Measurements from ENCODE around the gene TMED6. TPM values are rescaled to one million over a fixed set of nuclear protein-coding genes. Genes with fewer than 3 reads are reported as not detected.

TMED6 gene
- total and polyA plus RNA-seq, 2 experiments from 2014 or later, result 0.29 TPM; not detected in 1

GRCh38 chr16:69311533-69312387 is 39.8 kb downstream of the TMED6 start:
- DNase-seq (ENCODE audit: low spot score) (peak; percentile 75), ATAC-seq (peak; percentile 70)
- H3K36me3 ChIP-seq (ENCODE audit: insufficient read depth), result no peaks in the 10 kb centered on the region; the same call in 1 of the 2 replicates
- Mint-ChIP-seq H3K9me3 (no peaks in the 10 kb centered on the region), H3K27ac (peak overlapping the region; percentile 49; the same call in 1 of the 2 replicates), H3K4me3 (peak overlapping the region; percentile 98), H3K36me3 (ENCODE audit: low read depth) (peaks cover 20% of the 10 kb centered on the region), H3K27me3 (ENCODE audit: insufficient read depth, low read depth, poor library complexity) (peaks cover 11% of the 10 kb centered on the region), H3K4me1 (peaks cover 5% of the 10 kb centered on the region)
- no peak overlapping the region for H3K27ac ChIP-seq (ENCODE audit: low read depth)
- no peaks in the 10 kb centered on the region for H3K27me3 ChIP-seq (ENCODE audit: insufficient read depth)
- peak overlapping the region; percentile 89 for H3K4me3 ChIP-seq
- peaks cover 5% of the 10 kb centered on the region; the same call in 1 of the 2 replicates for H3F3A ChIP-seq (replicated peaks; ENCODE audit: low read depth)
- H3K79me2 ChIP-seq (replicated peaks; ENCODE audit: insufficient read depth), result peaks cover 26% of the 10 kb centered on the region
- peaks cover 18% of the 10 kb centered on the region for H4K20me1 ChIP-seq (replicated peaks; ENCODE audit: insufficient read depth)
- peak overlapping the region; percentile 80 for H2AFZ ChIP-seq
- H3K9me2 ChIP-seq (ENCODE audit: insufficient read depth), result no peaks in the 10 kb centered on the region
- peak overlapping the region; percentile 92 for H3K4me2 ChIP-seq
- 0 out of 2 replicates have a peak, but pooled peaks cover 3% of the 10 kb centered on the region for H3K4me1 ChIP-seq (ENCODE audit: insufficient read depth)
- TF ChIP-seq, protein P1, sequence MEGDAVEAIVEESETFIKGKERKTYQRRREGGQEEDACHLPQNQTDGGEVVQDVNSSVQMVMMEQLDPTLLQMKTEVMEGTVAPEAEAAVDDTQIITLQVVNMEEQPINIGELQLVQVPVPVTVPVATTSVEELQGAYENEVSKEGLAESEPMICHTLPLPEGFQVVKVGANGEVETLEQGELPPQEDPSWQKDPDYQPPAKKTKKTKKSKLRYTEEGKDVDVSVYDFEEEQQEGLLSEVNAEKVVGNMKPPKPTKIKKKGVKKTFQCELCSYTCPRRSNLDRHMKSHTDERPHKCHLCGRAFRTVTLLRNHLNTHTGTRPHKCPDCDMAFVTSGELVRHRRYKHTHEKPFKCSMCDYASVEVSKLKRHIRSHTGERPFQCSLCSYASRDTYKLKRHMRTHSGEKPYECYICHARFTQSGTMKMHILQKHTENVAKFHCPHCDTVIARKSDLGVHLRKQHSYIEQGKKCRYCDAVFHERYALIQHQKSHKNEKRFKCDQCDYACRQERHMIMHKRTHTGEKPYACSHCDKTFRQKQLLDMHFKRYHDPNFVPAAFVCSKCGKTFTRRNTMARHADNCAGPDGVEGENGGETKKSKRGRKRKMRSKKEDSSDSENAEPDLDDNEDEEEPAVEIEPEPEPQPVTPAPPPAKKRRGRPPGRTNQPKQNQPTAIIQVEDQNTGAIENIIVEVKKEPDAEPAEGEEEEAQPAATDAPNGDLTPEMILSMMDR (conservative IDR thresholded peaks at IDR 0.05; ENCODE audit: low read depth in 2 of 2), result peak; percentile 23 to 60; a peak in 2 of 4 replicates
- no peak for TF ChIP-seq EZH2 (IDR thresholded peaks at IDR 0.05; ENCODE audit: low read depth, unreplicated experiment)

DNA sequence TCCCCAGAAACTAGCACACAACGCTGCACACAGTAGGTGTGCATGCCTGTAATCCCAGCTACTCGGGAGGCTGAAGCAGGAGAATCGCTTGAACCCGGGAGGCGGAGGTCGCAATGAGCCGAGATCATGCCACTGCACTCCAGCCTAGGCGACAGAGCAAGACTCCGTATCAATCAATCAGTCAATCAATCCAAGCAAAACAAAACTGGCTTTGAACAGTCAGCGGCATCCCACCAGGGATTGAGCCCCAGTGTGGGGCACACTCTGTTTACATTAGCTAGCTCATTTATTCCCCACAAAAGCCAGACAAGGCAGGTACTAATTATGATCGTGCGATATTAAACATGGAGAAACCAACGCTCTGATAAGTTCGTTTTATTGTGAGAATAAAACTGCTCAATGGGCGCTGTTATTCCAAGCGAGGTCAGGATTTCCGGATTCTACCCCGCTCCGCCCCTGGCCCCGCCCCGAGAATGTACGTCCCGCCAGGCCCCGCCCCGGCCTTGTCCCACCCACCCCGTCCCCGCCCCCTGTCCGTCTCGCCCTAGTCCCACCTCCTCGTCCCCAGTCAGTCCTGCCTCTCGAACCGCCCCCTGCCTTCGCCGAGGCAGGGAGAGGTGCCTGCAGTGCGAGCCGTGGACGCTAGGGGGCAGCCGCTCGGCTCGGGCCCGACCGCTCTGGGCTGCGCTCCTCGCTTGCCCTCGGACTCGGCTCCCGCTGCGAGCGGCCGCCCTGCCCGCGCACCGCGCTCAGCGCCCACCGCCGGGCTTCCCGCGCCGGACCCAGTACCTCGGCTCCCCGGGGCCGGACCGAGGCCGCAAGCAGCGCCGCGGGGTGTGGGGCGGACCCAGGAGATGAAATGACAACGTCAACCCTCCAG is 40.7 kb downstream of the TMED6 start, which contains the start of gene VPS4A:
VPS4A (plus strand) TSS at position 698 of the 880 bp plus-strand sequence; CDS start at position 860, 162 bp downstream.
- Mint-ChIP-seq H3K4me1 (peaks cover 5% of the 10 kb centered on the region), H3K27ac (peak within 1 kb of the TSS; percentile 83), H3K9me3 (no peaks in the 10 kb centered on the region), H3K36me3 (ENCODE audit: low read depth) (peaks cover 11% of the 10 kb centered on the region), H3K4me3 (peak within 1 kb of the TSS; percentile 98), H3K27me3 (ENCODE audit: insufficient read depth, low read depth, poor library complexity) (peaks cover 11% of the 10 kb centered on the region)
- peak within 1 kb of the TSS; percentile 89 for H3K4me3 ChIP-seq
- peaks cover 26% of the 10 kb centered on the region for H3K79me2 ChIP-seq (replicated peaks; ENCODE audit: insufficient read depth)
- H4K20me1 ChIP-seq (replicated peaks; ENCODE audit: insufficient read depth), result peaks cover 18% of the 10 kb centered on the region
- peaks cover 5% of the 10 kb centered on the region; the same call in 1 of the 2 replicates for H3F3A ChIP-seq (replicated peaks; ENCODE audit: low read depth)
- peak within 1 kb of the TSS; percentile 97 for H2AFZ ChIP-seq
- peak; percentile 84 for ATAC-seq
- peak within 1 kb of the TSS; percentile 92 for H3K4me2 ChIP-seq
- peak; percentile 98 for DNase-seq (ENCODE audit: low spot score)
- H3K36me3 ChIP-seq (ENCODE audit: insufficient read depth), result no peaks in the 10 kb centered on the region; the same call in 1 of the 2 replicates
- H3K27ac ChIP-seq (ENCODE audit: low read depth), result peak within 1 kb of the TSS; percentile 90
- 0 out of 2 replicates have a peak, but pooled peaks cover 3% of the 10 kb centered on the region for H3K4me1 ChIP-seq (ENCODE audit: insufficient read depth)
- H3K27me3 ChIP-seq (ENCODE audit: insufficient read depth), result no peaks in the 10 kb centered on the region
- no peaks in the 10 kb centered on the region for H3K9me2 ChIP-seq (ENCODE audit: insufficient read depth)
- TF ChIP-seq EZH2 (IDR thresholded peaks at IDR 0.05; ENCODE audit: low read depth, unreplicated experiment), result no peak
- no peak for TF ChIP-seq STAT1 (IDR thresholded peaks at IDR 0.05; ENCODE audit: unreplicated experiment)
- no peak for TF ChIP-seq ETS1 (IDR thresholded peaks at IDR 0.05)
- TF ChIP-seq EZH2phosphoT487 (IDR thresholded peaks at IDR 0.05; ENCODE audit: unreplicated experiment), result no peak
- no peak for TF ChIP-seq REST (IDR thresholded peaks at IDR 0.05; ENCODE audit: unreplicated experiment)
- TF ChIP-seq, protein P1 (conservative IDR thresholded peaks at IDR 0.05; ENCODE audit: low read depth in 2 of 2), result peak; percentile 56 to 88
- TF ChIP-seq NANOG (IDR thresholded peaks at IDR 0.05; ENCODE audit: borderline replicate concordance), result no peak
- no peak for TF ChIP-seq CREB1 (CRISPR knock-in tag; IDR thresholded peaks at IDR 0.05; ENCODE audit: low read depth)
- no peak for TF ChIP-seq JUNB (IDR thresholded peaks at IDR 0.05; ENCODE audit: unreplicated experiment)

All from GM23338 (cell line).